Measurements from ENCODE around the gene CAMP.
A peak's percentile ranks its signal among the peaks of the same experiment; 100 is the strongest.
"Not testable (repeated sequence)": the region's sequence is repeated elsewhere in the genome, so short reads cannot be mapped to it uniquely, and the experiment has no call there.

The CAMP gene

GRCh38 chr3:48267782-48268181, 44.5 kb downstream of the CAMP start:
- DNase-seq = no peak

DNA sequence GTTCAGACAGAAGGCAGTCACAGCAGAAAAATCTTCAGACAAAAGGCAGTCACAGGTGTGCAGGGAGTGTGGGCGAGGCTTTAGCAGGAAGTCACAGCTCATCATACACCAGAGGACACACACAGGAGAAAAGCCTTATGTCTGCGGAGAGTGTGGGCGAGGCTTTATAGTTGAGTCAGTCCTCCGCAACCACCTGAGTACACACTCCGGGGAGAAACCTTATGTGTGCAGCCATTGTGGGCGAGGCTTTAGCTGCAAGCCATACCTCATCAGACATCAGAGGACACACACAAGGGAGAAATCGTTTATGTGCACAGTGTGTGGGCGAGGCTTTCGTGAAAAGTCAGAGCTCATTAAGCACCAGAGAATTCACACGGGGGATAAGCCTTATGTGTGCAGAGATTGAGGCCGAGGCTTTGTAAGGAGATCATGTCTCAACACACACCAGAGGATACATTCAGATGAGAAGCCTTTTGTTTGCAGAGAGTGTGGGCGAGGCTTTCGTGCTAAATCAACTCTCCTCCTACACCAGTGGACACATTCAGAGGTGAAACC, 45.2 kb downstream of the CAMP start:
- DNase-seq = no peak

- DNase-seq = no peak
Measured at GRCh38 chr3:48268936-48269561, 45.8 kb downstream of the CAMP start.

- DNase-seq = no peak
Measured at GRCh38 chr3:48269592-48269991, 46.3 kb downstream of the CAMP start.

DNA sequence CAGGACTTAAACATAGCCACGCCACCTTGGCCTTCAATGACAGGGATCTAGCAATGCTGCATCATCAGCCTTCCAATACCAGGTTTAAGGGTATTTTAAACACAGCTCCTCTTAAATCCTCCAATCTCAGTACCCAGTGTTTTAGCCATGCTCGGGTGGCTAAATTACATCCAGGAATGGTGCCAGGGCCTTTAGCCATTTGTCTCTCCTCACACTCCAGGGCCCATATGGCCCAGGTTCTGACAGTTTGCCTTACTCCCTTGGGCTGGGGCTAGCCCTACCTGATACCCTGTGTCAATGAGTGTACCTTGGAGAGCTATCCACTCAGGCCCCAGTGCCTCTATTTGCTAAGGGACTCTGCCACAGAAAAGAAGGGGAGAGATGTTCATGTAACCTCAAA, 47.0 kb downstream of the CAMP start:
- DNase-seq = no peak

GRCh38 chr3:48271223-48271622, 47.9 kb downstream of the CAMP start:
- not testable (repeated sequence) for DNase-seq

- no peak for DNase-seq
Measured at GRCh38 chr3:48271763-48272498, 48.6 kb downstream of the CAMP start.

GRCh38 chr3:48273594-48274211, 50.4 kb downstream of the CAMP start:
- DNase-seq = peak; percentile 56

DNA sequence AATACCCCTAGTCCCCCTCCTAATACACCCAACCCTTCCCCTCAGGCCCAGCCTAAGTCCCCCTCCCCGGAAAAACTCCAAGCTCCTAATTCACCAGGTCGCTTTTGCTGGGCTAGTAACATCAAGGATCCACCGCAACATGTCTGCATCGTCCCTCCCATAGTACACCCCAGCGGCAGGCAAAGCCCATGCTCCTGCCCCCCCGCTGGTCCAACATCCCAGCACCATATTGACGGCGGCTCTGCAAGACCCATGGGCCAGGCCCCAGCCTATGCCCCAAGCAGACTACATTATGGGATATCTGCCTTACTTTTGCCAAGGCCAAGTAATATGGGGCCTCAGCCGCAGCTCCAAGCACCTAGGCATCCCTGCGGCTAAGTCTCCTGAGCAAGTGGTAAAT, 51.2 kb downstream of the CAMP start:
- DNase-seq = no peak
